Transverse colon (tissue), 4 donors: ENCODE results near the gene TAL2. TPM values are rescaled to one million over a fixed set of nuclear protein-coding genes. Genes with fewer than 3 reads are reported as not detected.

ENCODE experiments used
- DNase-seq: peaks from one replicate; pipeline ENCODE4 v3.0.0-alpha.2; 2019
- H3K27ac ChIP-seq, 4 donors: fragments of 200-600 bp; sonication (generic); 2 replicates each; pipeline ENCODE4 v1.5.1; 2016 to 2018; ENCODE audit warnings: inconsistent platforms in 4 of 4
- H3K27me3 ChIP-seq: fragments of 200-600 bp; sonication (generic); 2 replicates; pipeline ENCODE4 v1.5.1; 2017; ENCODE audit warnings: inconsistent platforms
- H3K36me3 ChIP-seq, 4 donors: fragments of 200-600 bp; sonication (generic); 2 replicates each; pipeline ENCODE4 v1.5.1; 2017 to 2019; ENCODE audit warnings: inconsistent platforms in 4 of 4
- H3K4me1 ChIP-seq, 4 donors: fragments of 200-600 bp; sonication (generic); 2 replicates each; pipeline ENCODE4 v1.5.1; 2017 to 2020; ENCODE audit warnings: inconsistent platforms in 4 of 4
- H3K4me3 ChIP-seq, 4 donors: fragments of 200-600 bp; sonication (generic); 1 replicate in 1 of 4; 2 replicates in 3 of 4; pipeline versions ENCODE4 v1.5.1 to v1.6.1; 2017 to 2019; ENCODE audit warnings: inconsistent platforms in 4 of 4
- H3K9me3 ChIP-seq, 2 donors: fragments of 200-600 bp; sonication (generic); 2 replicates each; pipeline ENCODE4 v1.5.1; 2017 to 2019; ENCODE audit warnings: inconsistent platforms in 2 of 2
- CTCF ChIP-seq, 5 experiments: fragments of 200-600 bp in 3 of 5; fragments of 450-650 bp in 2 of 5; sonication (generic) in 3 of 5; IDR thresholded peaks; 1 replicate in 2 of 5; 2 replicates in 3 of 5; pipeline ENCODE4 v1.5.1; 2016 to 2017; ENCODE audit warnings: antibody characterized with exemption in 5 of 5, inconsistent platforms in 3 of 5, mild to moderate bottlenecking in 2 of 5, moderate library complexity in 1 of 5
- EP300 ChIP-seq: sonication (generic); formaldehyde crosslinking; IDR thresholded peaks from one replicate; pipeline ENCODE4 v1.6.1; 2017; ENCODE audit warnings: antibody characterized with exemption, low read depth
- POLR2A ChIP-seq: fragments of 450-650 bp; IDR thresholded peaks from one replicate; pipeline ENCODE4 v1.6.1; 2016; ENCODE audit warnings: antibody characterized with exemption, mild to moderate bottlenecking, moderate library complexity
- POLR2AphosphoS5 ChIP-seq, 3 donors: sonication (generic); formaldehyde crosslinking; IDR thresholded peaks; one replicate each; pipeline ENCODE4 v1.6.1; 2016; ENCODE audit warnings: antibody characterized with exemption in 3 of 3
- WGBS, 2 donors: methylation state at CpG; one replicate each; pipeline ENCODE4 v1.1.5; 2018; ENCODE audit warnings: low coverage in 1 of 2; 5-methylcytosine and 5-hydroxymethylcytosine counted together
- in situ Hi-C, 4 donors: fragments of 200-750 bp; cut with MboI; loops; one replicate each; pipeline versions ENCODE4 v1.15.0 to v1.15.1; 2017; ENCODE audit warnings: low sequenced_read_pairs in 3 of 4, low pct_ligation_motif_present in 1 of 4, low pct_unique_long_range_greater_than_20kb in 1 of 4
- intact Hi-C: fragments of 100-400 bp; cut with DNase I; formaldehyde crosslinking; loops from one replicate; pipeline ENCODE4 v1.15.1; 2023; ENCODE audit warnings: low total_unique reads
- total RNA-seq, 4 donors: library from RNA; depleted of rRNA; stranded (reverse); fragments of >200 nt; gene quantifications; one replicate each; pipeline ENCODE4 v1.1.0, GENCODE V29; 2016

The TAL2 gene
- not detected for total RNA-seq

- intact Hi-C loops = no loop called here
- 77 to 81% methylated on average over 7 to 12 of the region's 12 CpGs for WGBS, 2 donors
- H3K4me1 ChIP-seq = no peaks in the 10 kb centered on the region
- H3K27ac ChIP-seq = no peak within 1 kb of the TSS
- no peaks in the 10 kb centered on the region for H3K36me3 ChIP-seq
- in situ Hi-C loops = no loop called here
- no peak for DNase-seq
- no peak for TF ChIP-seq CTCF (IDR thresholded peaks at IDR 0.05)
- no peak for TF ChIP-seq EP300
- no peaks in the 10 kb centered on the region for H3K9me3 ChIP-seq
- H3K4me3 ChIP-seq = no peak within 1 kb of the TSS
- peaks cover 18% of the 10 kb centered on the region for H3K27me3 ChIP-seq
Measured at GRCh38 chr9:105662184-105663104, at the start of gene TAL2. Gene TAL2, plus strand, starts transcription at chr9:105662457. Its CDS starts 40 bp downstream, at chr9:105662497.

GRCh38 chr9:105621001-105621400 lies 41.3 kb upstream of the TAL2 start:
- Histone ChIP-seq H3K9me3 (no peaks in the 10 kb centered on the region), H3K27me3 (no peaks in the 10 kb centered on the region), H3K4me1 (no peaks in the 10 kb centered on the region), H3K36me3 (peaks cover 0 to 4% (median 0%) of the 10 kb centered on the region in 4 donors), H3K27ac (no peak overlapping the region), H3K4me3 (no peak overlapping the region)
- in situ Hi-C loops (loop anchor here in 1 of 4 donors (25.0 kb wide), 2 partner anchors 91 to 266 kb away; no protein-coding TSS in a partner anchor), intact Hi-C loops (no loop called here)
- DNase-seq = no peak
- no peak for TF ChIP-seq CTCF (IDR thresholded peaks at IDR 0.05)
- no peak for TF ChIP-seq POLR2A
- TF ChIP-seq EP300 = no peak
- TF ChIP-seq POLR2AphosphoS5 (IDR thresholded peaks at IDR 0.05) = no peak
- WGBS, 2 donors = 83 to 90% methylated on average over 2 of the region's 2 CpGs

GRCh38 chr9:105625088-105625487 lies 37.2 kb upstream of the TAL2 start:
- in situ Hi-C loops (no loop called here), intact Hi-C loops (no loop called here)
- TF ChIP-seq POLR2AphosphoS5 (IDR thresholded peaks at IDR 0.05) (no peak), EP300 (no peak), CTCF (IDR thresholded peaks at IDR 0.05) (no peak), POLR2A (no peak)
- H3K4me3 ChIP-seq = no peak overlapping the region
- H3K4me1 ChIP-seq = no peaks in the 10 kb centered on the region
- no peaks in the 10 kb centered on the region for H3K9me3 ChIP-seq
- no peaks in the 10 kb centered on the region for H3K27me3 ChIP-seq
- H3K27ac ChIP-seq = no peak overlapping the region
- H3K36me3 ChIP-seq = peaks cover 0 to 4% (median 0%) of the 10 kb centered on the region in 4 donors
- WGBS, 2 donors = 79 to 83% methylated on average over 1 of the region's 1 CpG
- DNase-seq = no peak

- TF ChIP-seq CTCF (IDR thresholded peaks at IDR 0.05) (no peak), EP300 (no peak), POLR2A (no peak), POLR2AphosphoS5 (IDR thresholded peaks at IDR 0.05) (no peak)
- in situ Hi-C loops = no loop called here
- no peak overlapping the region for H3K4me3 ChIP-seq
- H3K27me3 ChIP-seq = no peaks in the 10 kb centered on the region
- H3K9me3 ChIP-seq = no peaks in the 10 kb centered on the region
- no peak for DNase-seq
- no peak overlapping the region for H3K27ac ChIP-seq
- intact Hi-C loops = no loop called here
- WGBS, 2 donors = 45 to 54% methylated on average over 1 of the region's 1 CpG
- H3K36me3 ChIP-seq = peaks cover 0 to 11% (median 2%) of the 10 kb centered on the region in 4 donors
- peaks cover 0 to 4% (median 0%) of the 10 kb centered on the region in 4 donors for H3K4me1 ChIP-seq
Measured at GRCh38 chr9:105632807-105633206, 29.4 kb upstream of the TAL2 start.
